Measurements from ENCODE around the gene COQ9. TPM values are rescaled to one million over a fixed set of nuclear protein-coding genes. Genes with fewer than 3 reads are reported as not detected.
"Not testable (repeated sequence)": the region's sequence is repeated elsewhere in the genome, so short reads cannot be mapped to it uniquely, and the experiment has no call there.

Gene COQ9, protein sequence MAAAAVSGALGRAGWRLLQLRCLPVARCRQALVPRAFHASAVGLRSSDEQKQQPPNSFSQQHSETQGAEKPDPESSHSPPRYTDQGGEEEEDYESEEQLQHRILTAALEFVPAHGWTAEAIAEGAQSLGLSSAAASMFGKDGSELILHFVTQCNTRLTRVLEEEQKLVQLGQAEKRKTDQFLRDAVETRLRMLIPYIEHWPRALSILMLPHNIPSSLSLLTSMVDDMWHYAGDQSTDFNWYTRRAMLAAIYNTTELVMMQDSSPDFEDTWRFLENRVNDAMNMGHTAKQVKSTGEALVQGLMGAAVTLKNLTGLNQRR
- total RNA-seq, result 55.1 and 58.7 TPM in 2 replicates

GRCh38 chr16:57447186-57447962, at the start of gene COQ9, which contains the start of gene CIAPIN1:
COQ9 (plus strand) TSS chr16:57447479; CDS start chr16:57447506, 27 bp downstream.
CIAPIN1 (minus strand) TSS chr16:57447385; CDS start chr16:57440928, 6,457 bp downstream.
- DNase-seq, result peak; percentile 97

- not testable (repeated sequence) for DNase-seq
Observed at GRCh38 chr16:57397493-57397892, 49.8 kb upstream of the COQ9 start.

DNA sequence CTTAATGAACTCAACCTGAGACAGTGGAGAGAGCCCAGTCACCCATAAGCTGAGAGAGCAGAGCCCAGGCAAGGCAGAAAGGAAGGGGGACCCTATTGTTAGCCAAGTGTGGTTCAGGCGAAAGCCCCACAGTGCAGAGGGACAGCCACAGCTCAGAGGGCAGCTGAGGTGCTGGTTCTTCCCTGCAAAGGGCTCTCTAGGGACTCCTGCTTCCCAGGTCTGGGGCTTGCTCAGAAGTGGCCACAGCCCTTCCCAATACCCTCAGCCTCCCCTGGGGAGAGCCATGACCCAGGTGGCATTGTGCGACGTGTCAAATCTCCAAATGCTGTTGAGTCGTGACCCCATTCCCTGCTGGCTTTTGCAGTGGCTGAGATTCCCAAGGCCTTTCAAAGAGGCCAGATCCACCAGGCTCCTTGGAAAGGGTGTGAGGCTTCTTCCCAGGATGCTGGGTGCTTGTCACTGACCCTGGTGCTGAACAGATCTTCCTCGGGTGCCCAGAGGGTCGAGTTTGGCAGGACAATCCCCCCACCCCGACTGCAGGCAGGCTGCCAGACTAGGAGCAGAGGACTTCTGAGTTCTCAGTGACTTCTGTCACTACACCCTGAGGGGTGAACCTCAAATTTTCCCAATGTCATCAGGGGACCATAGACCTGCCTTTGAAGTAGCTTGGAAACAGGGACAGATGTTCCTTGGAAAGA, 45.2 kb upstream of the COQ9 start:
- DNase-seq, result no peak

GRCh38 chr16:57403965-57404817, 43.1 kb upstream of the COQ9 start, which contains the start of gene CCL17:
CCL17 (plus strand) TSS chr16:57404767; CDS start chr16:57413933, 9,166 bp downstream.
- DNase-seq, result no peak

GRCh38 chr16:57405097-57405496, 42.2 kb upstream of the COQ9 start:
- DNase-seq, result no peak

DNA sequence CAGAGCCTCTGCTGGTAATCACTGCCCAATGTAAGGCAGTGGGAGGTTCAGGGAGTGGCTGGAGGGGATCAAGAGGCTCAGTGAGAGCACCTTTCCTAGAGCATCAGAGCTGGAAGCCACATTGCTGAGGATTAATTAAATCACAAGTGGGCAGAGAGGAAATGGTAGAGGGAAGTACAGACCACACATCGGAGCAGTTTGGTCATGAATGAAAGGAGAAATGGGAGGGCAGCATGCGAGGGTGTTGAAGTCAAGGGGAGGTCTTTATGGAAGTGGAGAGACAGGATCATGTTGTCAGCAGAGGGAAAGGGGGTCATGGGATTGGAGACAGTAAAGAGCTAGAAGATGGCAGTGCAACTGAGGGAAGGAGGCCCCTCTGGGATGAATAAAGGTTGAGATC, 40.4 kb upstream of the COQ9 start:
- no peak for DNase-seq

- DNase-seq, result no peak
Observed at GRCh38 chr16:57407521-57408353, 39.5 kb upstream of the COQ9 start.

- DNase-seq, result peak; percentile 51
Observed at GRCh38 chr16:57409065-57409464, 38.2 kb upstream of the COQ9 start.

- DNase-seq, result no peak
Observed at GRCh38 chr16:57409870-57410587, 37.2 kb upstream of the COQ9 start.

GRCh38 chr16:57411362-57411976, 35.8 kb upstream of the COQ9 start:
- no peak for DNase-seq

DNA sequence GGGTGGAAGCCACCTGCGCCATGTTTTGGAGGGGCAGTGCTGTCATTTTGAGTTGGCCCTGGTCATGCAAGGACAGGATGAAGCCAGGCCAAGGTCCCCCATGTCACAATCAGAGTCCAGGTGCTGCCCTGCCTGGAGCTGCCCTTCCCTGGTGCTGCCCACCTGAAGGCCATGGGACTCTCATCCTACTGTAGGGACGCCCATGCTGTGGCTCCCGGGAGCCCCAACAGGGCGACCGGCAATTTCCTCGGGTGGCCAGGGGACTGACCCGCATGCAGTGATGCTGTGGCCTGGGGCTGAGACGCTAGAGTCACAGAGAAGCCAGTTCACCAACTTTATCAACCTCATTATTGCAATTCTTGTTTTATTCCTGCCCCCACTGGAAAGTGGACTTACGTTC, 34.7 kb upstream of the COQ9 start:
- DNase-seq, result no peak

DNA sequence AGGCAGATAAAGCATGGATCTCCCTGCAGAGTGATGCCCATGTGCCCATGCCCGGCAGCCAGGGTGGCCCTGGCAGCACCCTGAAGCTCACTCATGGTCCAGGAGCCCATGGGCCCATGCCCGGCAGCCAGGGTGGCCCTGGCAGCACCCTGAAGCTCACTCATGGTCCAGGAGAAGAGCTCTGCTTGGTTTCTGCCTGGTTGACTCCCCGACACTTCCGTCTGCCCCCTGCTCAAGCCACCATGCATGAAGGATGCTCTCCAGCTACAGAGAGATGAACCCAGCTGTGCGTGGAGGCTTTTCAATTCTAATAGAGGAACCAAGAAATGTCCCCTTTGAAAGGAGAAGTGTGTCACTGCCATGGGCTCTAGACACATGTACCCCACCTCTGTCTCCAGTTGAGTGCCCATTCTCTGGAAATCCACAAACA, 34.0 kb upstream of the COQ9 start:
- DNase-seq, result no peak

DNA sequence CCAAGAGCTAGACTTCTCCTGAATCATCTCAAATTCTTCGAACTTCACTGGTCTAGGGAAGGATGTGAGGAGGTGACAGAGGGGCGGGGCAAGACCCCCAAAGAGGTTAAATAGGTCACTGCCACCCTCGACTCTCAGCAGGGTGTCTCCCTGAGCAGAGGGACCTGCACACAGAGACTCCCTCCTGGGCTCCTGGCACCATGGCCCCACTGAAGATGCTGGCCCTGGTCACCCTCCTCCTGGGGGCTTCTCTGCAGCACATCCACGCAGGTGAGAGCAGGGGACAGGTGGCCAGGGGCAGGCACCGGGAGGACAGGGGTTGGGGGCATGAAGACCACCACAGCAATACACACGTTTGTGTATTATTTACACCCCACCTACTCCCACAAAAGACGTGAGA, 33.5 kb upstream of the COQ9 start:
- DNase-seq, result no peak

DNA sequence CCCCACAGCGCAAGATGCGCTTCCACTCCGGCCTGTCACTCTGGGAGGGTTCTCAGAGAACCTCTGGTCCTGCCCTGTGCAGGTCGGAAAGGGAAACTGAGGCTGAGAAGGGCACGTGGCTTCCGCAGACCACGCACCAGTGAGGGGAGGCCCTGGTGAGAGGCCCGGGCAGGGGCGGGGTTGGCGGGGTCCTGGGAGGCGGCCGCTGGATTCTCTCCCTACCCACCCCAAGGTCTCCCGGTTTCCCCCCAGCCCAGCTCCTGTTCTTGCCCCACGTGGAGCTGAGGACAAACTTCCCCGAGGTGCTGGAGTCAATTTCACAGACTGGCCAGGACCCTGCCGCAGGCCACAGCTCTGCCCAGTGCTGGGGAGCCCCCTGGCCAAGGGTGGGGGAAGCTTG, 31.2 kb upstream of the COQ9 start:
- no peak for DNase-seq

- DNase-seq, result no peak
Observed at GRCh38 chr16:57419506-57419905, 27.8 kb upstream of the COQ9 start.

DNA sequence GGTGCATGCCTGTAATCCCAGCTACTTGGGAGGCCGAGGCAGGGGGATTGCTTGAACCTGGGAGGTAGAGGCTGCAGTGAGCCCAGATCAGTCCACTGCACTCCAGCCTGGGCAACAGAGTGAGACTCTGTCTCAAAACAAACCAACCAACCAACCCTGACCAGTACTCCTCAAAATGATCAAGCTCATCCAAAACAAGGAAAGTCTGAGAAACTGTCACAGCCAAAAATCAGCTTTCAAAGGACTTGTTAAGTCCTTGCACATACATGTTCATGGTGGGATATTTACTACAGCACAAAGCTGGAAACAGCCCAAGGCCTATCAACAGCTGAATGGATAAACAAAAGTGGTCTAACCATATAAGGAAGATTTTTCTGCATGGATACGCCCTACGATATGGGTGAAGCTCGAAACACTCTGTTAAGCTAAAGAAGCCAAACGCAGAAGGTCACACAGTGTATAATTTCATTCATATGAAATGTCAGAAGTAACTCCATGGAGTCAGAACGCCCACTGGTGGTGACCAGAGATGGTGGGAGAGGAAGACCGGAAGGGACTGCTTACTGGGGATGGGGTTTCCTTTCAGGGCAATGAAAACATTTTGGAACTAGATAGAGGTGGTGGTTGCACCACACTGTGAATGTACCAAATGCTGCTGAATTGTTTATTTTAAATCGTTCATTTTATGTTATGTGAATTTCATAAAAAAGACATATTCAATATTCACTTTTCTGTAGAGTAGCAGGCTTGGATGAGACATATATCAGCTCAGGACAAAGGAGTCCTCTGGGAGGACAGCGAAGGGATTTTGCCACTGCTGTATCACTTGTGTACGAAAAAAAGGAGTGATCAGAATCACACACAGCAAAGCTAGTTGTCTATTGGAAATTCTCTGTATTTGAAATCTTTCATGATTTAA, 25.0 kb upstream of the COQ9 start:
- peak; percentile 78 for DNase-seq

GRCh38 chr16:57423152-57423551, 24.1 kb upstream of the COQ9 start:
- no peak for DNase-seq

GRCh38 chr16:57424583-57424982, 22.7 kb upstream of the COQ9 start:
- DNase-seq, result no peak

DNA sequence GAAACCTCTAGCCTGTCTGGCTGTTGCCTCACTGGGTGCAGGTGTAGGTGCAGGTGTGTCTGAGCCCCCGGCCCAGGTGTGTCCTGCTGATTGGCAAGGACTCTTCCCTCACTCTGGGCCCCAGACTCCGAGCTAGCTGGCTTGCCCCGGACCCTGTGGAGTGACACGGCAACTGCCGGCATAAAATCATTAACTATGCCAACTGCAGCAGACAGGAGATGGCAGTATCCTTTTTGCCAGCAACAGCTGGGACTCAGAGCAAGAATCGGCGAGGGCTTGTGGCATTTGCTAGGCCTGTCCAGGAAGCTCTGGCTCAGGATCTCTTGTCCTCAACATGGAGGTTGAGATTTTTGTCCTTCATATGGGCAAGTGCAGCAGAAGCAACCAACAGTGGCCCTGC, 20.9 kb upstream of the COQ9 start:
- DNase-seq, result no peak
